Lower leg skin (tissue), 3 donors: ENCODE data around the gene SEMA3C.

ENCODE experiments used
- POLR2A ChIP-seq, 2 donors: fragments of 450-650 bp; IDR thresholded peaks; one replicate each; pipeline ENCODE4 v1.6.1; 2016 to 2017; ENCODE audit warnings: antibody characterized with exemption in 2 of 2, mild to moderate bottlenecking in 1 of 2, moderate library complexity in 1 of 2
- TF ChIP-seq, protein P1 (sequence below), 3 donors: fragments of 450-650 bp; IDR thresholded peaks; one replicate each; pipeline ENCODE4 v1.5.1; 2016; ENCODE audit warnings: antibody characterized with exemption in 3 of 3, mild to moderate bottlenecking in 3 of 3, moderate library complexity in 2 of 3

GRCh38 chr7:80921130-80921529, 2.3 kb upstream of the SEMA3C start:
- TF ChIP-seq, protein P1, sequence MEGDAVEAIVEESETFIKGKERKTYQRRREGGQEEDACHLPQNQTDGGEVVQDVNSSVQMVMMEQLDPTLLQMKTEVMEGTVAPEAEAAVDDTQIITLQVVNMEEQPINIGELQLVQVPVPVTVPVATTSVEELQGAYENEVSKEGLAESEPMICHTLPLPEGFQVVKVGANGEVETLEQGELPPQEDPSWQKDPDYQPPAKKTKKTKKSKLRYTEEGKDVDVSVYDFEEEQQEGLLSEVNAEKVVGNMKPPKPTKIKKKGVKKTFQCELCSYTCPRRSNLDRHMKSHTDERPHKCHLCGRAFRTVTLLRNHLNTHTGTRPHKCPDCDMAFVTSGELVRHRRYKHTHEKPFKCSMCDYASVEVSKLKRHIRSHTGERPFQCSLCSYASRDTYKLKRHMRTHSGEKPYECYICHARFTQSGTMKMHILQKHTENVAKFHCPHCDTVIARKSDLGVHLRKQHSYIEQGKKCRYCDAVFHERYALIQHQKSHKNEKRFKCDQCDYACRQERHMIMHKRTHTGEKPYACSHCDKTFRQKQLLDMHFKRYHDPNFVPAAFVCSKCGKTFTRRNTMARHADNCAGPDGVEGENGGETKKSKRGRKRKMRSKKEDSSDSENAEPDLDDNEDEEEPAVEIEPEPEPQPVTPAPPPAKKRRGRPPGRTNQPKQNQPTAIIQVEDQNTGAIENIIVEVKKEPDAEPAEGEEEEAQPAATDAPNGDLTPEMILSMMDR (IDR thresholded peaks at IDR 0.05): no peak
- TF ChIP-seq POLR2A (IDR thresholded peaks at IDR 0.05): no peak
